GM12872 (cell line): ENCODE results near the gene CADM2.

Source experiments
- CTCF ChIP-seq: IDR thresholded peaks from 3 replicates; pipeline ENCODE4 v1.5.1; 2011; ENCODE audit warnings: low read depth, mild to moderate bottlenecking, low read length, moderate library complexity; ENCODE audit not compliant: insufficient read depth

The CADM2 gene

GRCh38 chr3:85604641-85605040 is 645.9 kb downstream of the CADM2 start:
- no peak for TF ChIP-seq CTCF

- no peak for TF ChIP-seq CTCF
Observed at GRCh38 chr3:85605066-85605465, 646.3 kb downstream of the CADM2 start.

GRCh38 chr3:85626662-85627061 is 667.9 kb downstream of the CADM2 start:
- no peak for TF ChIP-seq CTCF

GRCh38 chr3:85627932-85628331 is 669.1 kb downstream of the CADM2 start:
- no peak for TF ChIP-seq CTCF

GRCh38 chr3:85631070-85631469 is 672.3 kb downstream of the CADM2 start:
- TF ChIP-seq CTCF = no peak

- TF ChIP-seq CTCF = no peak
Observed at GRCh38 chr3:85632921-85633320, 674.1 kb downstream of the CADM2 start.

- no peak for TF ChIP-seq CTCF
Observed at GRCh38 chr3:85652360-85652759, 693.6 kb downstream of the CADM2 start.

- no peak for TF ChIP-seq CTCF
Observed at GRCh38 chr3:85660451-85660850, 701.7 kb downstream of the CADM2 start.
